ENCODE measurements around the gene AOC3. TPM values are rescaled to one million over a fixed set of nuclear protein-coding genes. Genes with fewer than 3 reads are reported as not detected.
A peak's percentile ranks its signal among the peaks of the same experiment; 100 is the strongest.

Gene AOC3
- total RNA-seq, 4 donors from 2014 or later: 4.7 to 11.2 (median 8.1) TPM

DNA sequence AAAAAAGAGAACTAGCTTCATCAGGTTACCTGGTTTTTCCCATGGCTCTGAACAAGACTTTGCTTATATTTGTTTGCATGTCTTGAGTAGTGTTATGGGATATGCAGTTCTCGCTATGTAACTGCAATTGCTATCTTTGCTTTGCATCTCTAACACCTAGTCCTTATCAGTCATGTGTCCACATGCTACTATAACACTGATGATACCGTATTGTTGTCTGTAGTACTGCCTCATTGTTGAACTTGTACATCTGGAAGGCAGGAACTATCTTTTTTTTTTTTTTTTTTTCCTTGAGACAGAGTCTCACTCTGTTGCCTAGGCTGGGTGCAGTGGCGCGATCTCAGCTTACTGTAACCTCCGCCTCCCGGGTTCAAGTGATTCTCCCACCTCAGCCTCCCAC lies 15.3 kb upstream of the AOC3 start:
- no peak for TF ChIP-seq POLR2A (IDR thresholded peaks at IDR 0.05)
- TF ChIP-seq CTCF (IDR thresholded peaks at IDR 0.05): no peak
- DNase-seq (ENCODE audit: low spot score in 2 of 2): no peak
- 99% methylated on average over 6 of the region's 6 CpGs for WGBS, 2 donors
- intact Hi-C loops (cut with DNase I; ENCODE audit: low total_unique reads): no loop called here
- no peak overlapping the region for H3K4me3 ChIP-seq (ENCODE audit: low read depth, poor library complexity, severe bottlenecking)

DNA sequence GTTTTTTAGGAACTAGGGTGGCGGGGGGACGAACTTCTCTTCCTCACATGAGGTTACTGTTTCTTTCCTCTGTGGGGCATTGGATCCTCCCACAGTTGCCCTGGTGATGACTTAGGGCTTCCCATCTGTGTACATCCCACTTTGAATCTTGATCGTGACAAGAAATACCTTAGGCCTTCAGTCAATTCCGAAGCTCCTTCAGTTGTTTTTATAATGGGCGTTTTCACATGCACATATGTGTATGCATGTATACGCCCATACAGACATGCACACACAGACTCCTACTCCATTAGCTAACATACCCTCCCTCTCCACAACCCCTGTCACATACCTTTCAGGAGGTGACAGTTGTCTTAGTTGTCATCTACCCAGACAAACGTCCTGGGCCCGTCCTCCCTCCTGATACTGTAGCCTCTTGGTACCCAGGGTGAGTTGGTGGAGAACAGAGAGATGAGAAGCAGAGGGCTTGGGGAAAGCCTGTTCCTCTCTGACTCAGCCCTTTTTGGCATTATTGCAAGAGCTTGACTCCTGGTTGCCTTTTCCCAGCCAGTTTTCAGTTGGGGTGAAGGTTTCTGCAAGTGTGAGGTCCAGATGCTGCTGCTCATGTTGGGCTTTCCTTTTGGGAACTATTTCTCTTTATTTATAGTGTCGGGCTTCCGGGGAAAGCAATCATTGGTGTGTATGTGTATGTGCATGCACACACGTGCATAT lies 8.9 kb upstream of the AOC3 start:
- intact Hi-C loops (cut with DNase I; ENCODE audit: low total_unique reads): loop anchor here (10.0 kb wide), 1 partner anchor 93 kb away; no protein-coding TSS in a partner anchor
- TF ChIP-seq POLR2A (IDR thresholded peaks at IDR 0.05): no peak
- TF ChIP-seq CTCF (IDR thresholded peaks at IDR 0.05): no peak
- H3K4me3 ChIP-seq (ENCODE audit: low read depth, poor library complexity, severe bottlenecking): no peak overlapping the region

GRCh38 chr17:42843358-42843934 lies 7.6 kb upstream of the AOC3 start:
- H3K4me3 ChIP-seq (ENCODE audit: low read depth, poor library complexity, severe bottlenecking): no peak overlapping the region
- no peak for DNase-seq (ENCODE audit: low spot score in 2 of 2)
- 31 to 33% methylated on average over 6 of the region's 6 CpGs for WGBS, 2 donors
- TF ChIP-seq POLR2A (IDR thresholded peaks at IDR 0.05): no peak
- TF ChIP-seq CTCF (IDR thresholded peaks at IDR 0.05): peak in 1 of 3 donors; percentile 96
- intact Hi-C loops (cut with DNase I; ENCODE audit: low total_unique reads): loop anchor here (10.0 kb wide), 1 partner anchor 91 kb away; no protein-coding TSS in a partner anchor

More for the DNA sequence above, 8.9 kb upstream of the AOC3 start:
- no peak for DNase-seq (ENCODE audit: low spot score in 2 of 2)
- 71 to 72% methylated on average over 11 of the region's 11 CpGs for WGBS, 2 donors

DNA sequence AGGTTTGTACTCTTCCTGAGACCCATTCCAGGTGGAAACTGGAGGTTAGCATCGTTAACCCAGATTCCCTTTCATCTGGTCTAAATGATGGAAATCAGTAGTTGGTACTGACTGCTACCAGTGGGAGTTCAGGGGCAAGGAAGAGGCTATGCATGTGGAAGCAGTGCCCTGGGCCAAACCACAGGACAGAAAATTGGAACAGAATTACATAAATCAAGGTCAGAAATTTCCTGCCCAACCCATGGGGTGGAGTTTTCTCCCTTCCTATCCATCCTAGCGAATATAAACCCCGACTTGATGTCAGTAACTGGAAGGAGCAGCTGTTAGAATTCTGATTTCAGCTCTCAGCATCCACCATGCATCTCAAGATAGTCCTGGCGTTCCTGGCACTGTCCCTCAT lies 6.7 kb upstream of the AOC3 start, which contains the start of gene AOC2:
Gene AOC2, plus strand, starts transcription at position 310 of the 400 bp plus-strand sequence. Its CDS starts 47 bp downstream, at position 357.
- WGBS, 2 donors: 51 to 52% methylated on average over 4 of the region's 4 CpGs
- intact Hi-C loops (cut with DNase I; ENCODE audit: low total_unique reads): loop anchor here (10.0 kb wide), 1 partner anchor 91 kb away; no protein-coding TSS in a partner anchor

More for the DNA sequence above, 6.7 kb upstream of the AOC3 start, which contains the start of gene AOC2:
- TF ChIP-seq POLR2A (IDR thresholded peaks at IDR 0.05) (no peak), CTCF (IDR thresholded peaks at IDR 0.05) (no peak)
- no peak for DNase-seq (ENCODE audit: low spot score in 2 of 2)
- no peak within 1 kb of the TSS for H3K4me3 ChIP-seq (ENCODE audit: low read depth, poor library complexity, severe bottlenecking)
